K562 treated with DMSO at 1 percent for 48 hours (cell line): ENCODE results near the gene HMCES. TPM values are rescaled to one million over a fixed set of nuclear protein-coding genes. Genes with fewer than 3 reads are reported as not detected.

Source experiments
- total RNA-seq: library from RNA; unstranded; fragments of 300-600 nt; gene quantifications from 2 replicates; pipeline ENCODE4 v1.2.3, GENCODE V29; 2022; ENCODE audit warnings: low replicate concordance; ENCODE audit errors: extremely low read depth

Gene HMCES
- not detected in 2 replicates for total RNA-seq

GRCh38 chr3:129278439-129278965, at the start of gene HMCES:
Gene HMCES (plus strand): TSS chr3:129278870. CDS start chr3:129279733, 863 bp downstream.

GRCh38 chr3:129249284-129250065, 29.2 kb upstream of the HMCES start, which contains the start of gene COPG1:
Gene COPG1 (plus strand): TSS chr3:129249606. CDS start chr3:129249710, 104 bp downstream.

Other genes starting within 250 kb of the HMCES start
- not detected in 2 replicates for gene GP9, start 218.1 kb upstream of the HMCES start, total RNA-seq
- gene RAB43, start 157.1 kb upstream of the HMCES start, total RNA-seq, result not detected in 2 replicates
- gene ISY1, start 117.8 kb upstream of the HMCES start, total RNA-seq, result not detected in 2 replicates
- gene CNBP, start 95.0 kb upstream of the HMCES start, total RNA-seq, result not detected in 2 replicates
- gene COPG1, start 29.3 kb upstream of the HMCES start, total RNA-seq, result not detected in 2 replicates
- gene EFCAB12, start 149.8 kb downstream of the HMCES start, total RNA-seq, result not detected in 2 replicates
- gene MBD4, start 161.1 kb downstream of the HMCES start, total RNA-seq, result not detected in 2 replicates
- gene IFT122, start 161.4 kb downstream of the HMCES start, total RNA-seq, result not detected in 2 replicates
- gene RHO, start 249.8 kb downstream of the HMCES start, total RNA-seq, result not detected in 2 replicates